Spinal cord (tissue), 10 donors: ENCODE results near the gene SOX5. TPM values are rescaled to one million over a fixed set of nuclear protein-coding genes. Genes with fewer than 3 reads are reported as not detected.
A peak's percentile ranks its signal among the peaks of the same experiment; 100 is the strongest.
"Not testable (repeated sequence)": the region's sequence is repeated elsewhere in the genome, so short reads cannot be mapped to it uniquely, and the experiment has no call there.

Experiments
- DNase-seq, 6 donors: peaks; one replicate each; pipeline versions ENCODE4 v3.0.0 to v3.0.0-alpha.2; 2013 to 2015; ENCODE audit warnings: low spot score in 6 of 6, low read depth in 4 of 6
- H3K27ac ChIP-seq: one replicate; pipeline ENCODE4 v1.5.1; 2013; ENCODE audit warnings: low read depth, low read length, control low read depth
- H3K27me3 ChIP-seq: one replicate; pipeline ENCODE4 v1.6.1; 2013; ENCODE audit warnings: low read length; ENCODE audit not compliant: control insufficient read depth, insufficient read depth
- H3K36me3 ChIP-seq: one replicate; pipeline ENCODE4 v1.6.1; 2013; ENCODE audit warnings: low read length; ENCODE audit not compliant: control insufficient read depth, insufficient read depth
- H3K4me1 ChIP-seq: one replicate; pipeline ENCODE4 v1.6.1; 2013; ENCODE audit warnings: low read length; ENCODE audit not compliant: control insufficient read depth, insufficient read depth
- H3K4me3 ChIP-seq: one replicate; pipeline ENCODE4 v1.5.1; 2013; ENCODE audit warnings: low read depth, low read length, control low read depth
- H3K9me3 ChIP-seq: one replicate; pipeline ENCODE4 v1.6.1; 2013; ENCODE audit warnings: low read length; ENCODE audit not compliant: control insufficient read depth, insufficient read depth
- WGBS: methylation state at CpG from one replicate; pipeline ENCODE4 v1.1.5; 2013; ENCODE audit warnings: missing lambda C conversion rate; ENCODE audit not compliant: insufficient coverage; 5-methylcytosine and 5-hydroxymethylcytosine counted together
- polyA plus RNA-seq, 2 donors: library from polyadenylated mRNA; unstranded; fragments of 120-200 nt; gene quantifications; one replicate each; pipeline ENCODE4 v1.2.1, GENCODE V29; 2013; ENCODE audit not compliant: insufficient read length in 2 of 2
- total RNA-seq, 2 donors: library from RNA; depleted of rRNA in 1 of 2; stranded (reverse); fragments of 120-200 nt in 1 of 2; fragments of >200 nt in 1 of 2; gene quantifications; one replicate each; pipeline versions ENCODE4 v1.2.3 to v1.2.4, GENCODE V29; 2013 to 2014
- donor health status: healthy.

Gene SOX5
- total and polyA plus RNA-seq, 4 donors: 20.3 to 48.8 (median 41.8) TPM

DNA sequence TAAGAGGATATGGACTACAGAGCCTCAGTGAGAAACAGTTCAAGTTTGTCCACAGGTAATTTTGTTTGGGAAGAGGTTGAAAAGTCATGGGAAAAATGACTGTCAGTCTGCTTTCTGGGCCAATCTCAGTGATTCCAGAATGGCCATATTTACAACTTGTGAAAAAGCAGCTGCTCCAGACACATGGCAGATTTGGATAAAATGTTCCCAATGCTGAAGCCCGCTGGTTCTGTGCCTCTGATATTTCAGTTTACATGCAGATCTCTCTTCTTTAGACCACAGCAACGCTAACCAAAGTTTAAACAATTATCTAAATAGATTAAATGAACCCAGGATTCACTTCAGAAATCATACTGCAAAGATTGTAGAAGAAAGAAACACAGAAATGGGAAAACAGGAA lies 222.8 kb downstream of the SOX5 start:
- peak in 1 of 6 donors; percentile 33 for DNase-seq
- no peaks in the 10 kb centered on the region for H3K27me3 ChIP-seq
- no peak overlapping the region for H3K27ac ChIP-seq
- H3K9me3 ChIP-seq: no peaks in the 10 kb centered on the region
- H3K4me1 ChIP-seq: no peaks in the 10 kb centered on the region
- no peak overlapping the region for H3K4me3 ChIP-seq
- no peaks in the 10 kb centered on the region for H3K36me3 ChIP-seq
- WGBS: no CpG with 5 or more reads among the region's 2 CpGs

GRCh38 chr12:23722655-23723054 lies 226.8 kb downstream of the SOX5 start:
- Histone ChIP-seq H3K4me3 (no peak overlapping the region), H3K9me3 (no peaks in the 10 kb centered on the region), H3K27me3 (no peaks in the 10 kb centered on the region), H3K36me3 (no peaks in the 10 kb centered on the region), H3K4me1 (no peaks in the 10 kb centered on the region), H3K27ac (no peak overlapping the region)
- 9% methylated on average over 1 of the region's 7 CpGs for WGBS
- DNase-seq: peak in 2 of 6 donors; percentile 41 to 58

- no peak overlapping the region for H3K4me3 ChIP-seq
- no peak for DNase-seq
- no peaks in the 10 kb centered on the region for H3K9me3 ChIP-seq
- H3K27ac ChIP-seq: no peak overlapping the region
- H3K4me1 ChIP-seq: no peaks in the 10 kb centered on the region
- 100% methylated on average over 2 of the region's 8 CpGs for WGBS
- no peaks in the 10 kb centered on the region for H3K36me3 ChIP-seq
- no peaks in the 10 kb centered on the region for H3K27me3 ChIP-seq
Measured at GRCh38 chr12:23721268-23721667, 228.2 kb downstream of the SOX5 start.

- H3K27me3 ChIP-seq: no peaks in the 10 kb centered on the region
- no peaks in the 10 kb centered on the region for H3K36me3 ChIP-seq
- no peaks in the 10 kb centered on the region for H3K4me1 ChIP-seq
- WGBS: 80% methylated on average over 1 of the region's 2 CpGs
- no peak overlapping the region for H3K27ac ChIP-seq
- no peak overlapping the region for H3K4me3 ChIP-seq
- no peak for DNase-seq
- no peaks in the 10 kb centered on the region for H3K9me3 ChIP-seq
Measured at GRCh38 chr12:23719493-23719892, 230.0 kb downstream of the SOX5 start.

DNA sequence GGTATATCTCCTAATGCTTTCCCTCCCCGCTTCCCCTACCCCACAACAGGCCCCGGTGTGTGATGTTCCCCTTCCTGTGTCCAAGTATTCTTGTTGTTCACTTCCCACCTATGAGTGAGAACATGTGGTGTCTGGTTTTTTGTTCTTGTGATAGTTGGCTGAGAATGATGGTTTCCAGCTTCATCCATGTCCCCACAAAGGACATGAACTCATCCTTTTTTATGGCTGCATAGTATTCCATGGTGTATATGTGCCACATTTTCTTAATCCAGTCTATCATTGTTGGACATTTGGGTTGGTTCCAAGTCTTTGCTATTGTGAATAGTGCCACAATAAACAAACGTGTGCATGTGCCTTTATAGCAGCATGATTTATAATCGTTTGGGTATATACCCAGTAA lies 239.1 kb downstream of the SOX5 start:
- H3K36me3 ChIP-seq, H3K4me1 ChIP-seq, H3K9me3 ChIP-seq, H3K27ac ChIP-seq, H3K27me3 ChIP-seq, DNase-seq, H3K4me3 ChIP-seq: not testable (repeated sequence)
- no CpG with 5 or more reads among the region's 4 CpGs for WGBS

- H3K36me3 ChIP-seq: no peaks in the 10 kb centered on the region
- no peaks in the 10 kb centered on the region for H3K4me1 ChIP-seq
- DNase-seq: no peak
- H3K27ac ChIP-seq: no peak overlapping the region
- H3K4me3 ChIP-seq: no peak overlapping the region
- 100% methylated on average over 2 of the region's 6 CpGs for WGBS
- H3K27me3 ChIP-seq: no peaks in the 10 kb centered on the region
- peaks cover 1% of the 10 kb centered on the region for H3K9me3 ChIP-seq
Measured at GRCh38 chr12:23708185-23708837, 241.2 kb downstream of the SOX5 start.

DNA sequence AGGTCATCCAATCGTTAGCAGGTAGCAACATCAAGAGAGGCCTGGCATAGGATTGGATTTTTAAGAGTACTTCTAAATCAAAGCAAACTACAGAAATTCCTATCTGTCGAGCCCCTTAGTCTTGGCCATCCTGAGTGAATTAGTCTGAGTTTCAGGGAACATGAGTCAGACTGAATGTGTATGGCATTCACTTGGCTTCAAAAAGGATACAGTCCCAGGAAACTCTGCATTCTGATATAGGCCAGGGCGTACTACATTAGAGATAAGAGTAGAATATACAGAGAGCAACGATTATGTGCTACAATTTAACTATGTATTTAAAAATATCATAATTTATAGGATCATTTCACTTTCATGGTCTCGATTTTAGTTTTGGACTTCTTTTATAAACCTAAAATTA lies 242.2 kb downstream of the SOX5 start:
- WGBS: no CpG with 5 or more reads among the region's 5 CpGs
- H3K9me3 ChIP-seq: peaks cover 1% of the 10 kb centered on the region

GRCh38 chr12:23704992-23705943 lies 244.2 kb downstream of the SOX5 start:
- Histone ChIP-seq H3K9me3 (peaks cover 1% of the 10 kb centered on the region), H3K27me3 (no peaks in the 10 kb centered on the region), H3K4me1 (no peaks in the 10 kb centered on the region), H3K27ac (no peak overlapping the region), H3K36me3 (no peaks in the 10 kb centered on the region), H3K4me3 (no peak overlapping the region)
- WGBS: 86% methylated on average over 1 of the region's 6 CpGs
- peak in 1 of 6 donors; percentile 29 for DNase-seq

More for the DNA sequence above, 242.2 kb downstream of the SOX5 start:
- no peak for DNase-seq
- no peak overlapping the region for H3K4me3 ChIP-seq
- H3K36me3 ChIP-seq: no peaks in the 10 kb centered on the region
- no peak overlapping the region for H3K27ac ChIP-seq
- no peaks in the 10 kb centered on the region for H3K4me1 ChIP-seq
- H3K27me3 ChIP-seq: no peaks in the 10 kb centered on the region

- no peak overlapping the region for H3K27ac ChIP-seq
- no peak overlapping the region for H3K4me3 ChIP-seq
- DNase-seq: peak in 2 of 6 donors; percentile 59 to 66
- no CpG with 5 or more reads among the region's 1 CpG for WGBS
- no peaks in the 10 kb centered on the region for H3K36me3 ChIP-seq
- peaks cover 1% of the 10 kb centered on the region for H3K9me3 ChIP-seq
- no peaks in the 10 kb centered on the region for H3K4me1 ChIP-seq
- H3K27me3 ChIP-seq: no peaks in the 10 kb centered on the region
Measured at GRCh38 chr12:23703051-23703450, 246.4 kb downstream of the SOX5 start.

DNA sequence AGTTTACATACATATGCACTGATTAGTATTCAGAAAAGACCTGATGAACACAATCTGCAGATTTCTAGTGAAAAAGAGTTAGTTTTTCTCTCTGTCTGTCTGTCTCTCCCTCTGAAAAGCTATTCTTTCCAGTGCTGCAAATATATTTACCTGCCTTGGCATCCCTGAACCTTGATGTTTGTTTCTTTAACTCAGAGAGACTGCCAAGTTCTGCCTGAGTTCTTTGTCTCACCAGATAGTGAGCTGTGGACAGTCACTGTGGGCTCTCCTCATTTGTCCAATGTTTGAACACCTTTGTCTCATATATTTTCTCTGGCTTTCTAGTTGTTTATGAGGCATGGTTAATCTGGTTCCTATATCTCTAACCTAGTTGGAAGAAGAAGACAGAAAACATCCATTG lies 250.4 kb downstream of the SOX5 start:
- no peak for DNase-seq
- Histone ChIP-seq H3K9me3 (no peaks in the 10 kb centered on the region), H3K27me3 (no peaks in the 10 kb centered on the region), H3K4me1 (no peaks in the 10 kb centered on the region), H3K27ac (no peak overlapping the region), H3K36me3 (no peaks in the 10 kb centered on the region), H3K4me3 (no peak overlapping the region)
